ENCODE results near the gene ATP1A2.

Gene ATP1A2

GRCh38 chr1:160186246-160186645, 70.7 kb downstream of the ATP1A2 start:
- no peak for DNase-seq

GRCh38 chr1:160186729-160187128, 71.2 kb downstream of the ATP1A2 start:
- DNase-seq: no peak

DNA sequence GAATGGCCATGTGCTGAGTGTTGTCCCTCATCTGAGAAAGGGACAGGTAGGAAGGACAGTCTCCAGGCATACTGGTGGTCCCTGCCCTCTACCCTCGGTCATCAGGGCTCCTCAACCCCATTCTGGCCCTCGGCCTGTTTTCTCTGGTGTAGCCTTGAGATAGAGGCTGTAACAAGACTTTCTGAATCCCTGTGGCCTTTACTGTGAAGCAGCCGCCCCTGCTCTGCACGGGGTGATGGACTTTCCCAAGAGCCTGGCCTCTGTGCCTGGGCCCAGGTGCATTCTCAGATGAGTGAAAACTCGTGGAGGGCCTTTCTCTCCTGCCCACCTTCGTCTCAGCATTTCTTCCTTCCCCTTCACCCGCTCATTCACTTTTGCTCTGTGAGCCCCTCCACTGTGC, 71.8 kb downstream of the ATP1A2 start:
- no peak for DNase-seq

DNA sequence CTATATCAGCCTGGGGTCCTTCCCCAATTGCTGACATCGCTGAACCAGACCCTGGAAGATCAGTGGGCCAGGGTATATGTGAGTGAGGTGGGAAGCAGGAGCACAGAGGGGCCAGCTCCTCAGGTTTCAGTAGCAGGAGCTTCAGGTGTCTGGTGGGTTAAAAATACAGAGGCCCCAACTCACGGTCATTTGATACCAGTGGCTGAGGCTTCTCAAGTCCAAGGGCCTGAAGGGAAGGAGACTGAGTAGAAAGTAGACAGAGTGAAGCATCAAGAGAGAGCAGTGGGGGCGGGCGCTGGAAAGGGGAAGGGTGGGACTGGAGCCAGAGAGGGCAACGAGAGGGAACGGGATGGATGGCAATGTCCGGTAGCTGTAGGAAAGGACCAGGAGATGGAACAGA, 72.8 kb downstream of the ATP1A2 start:
- no peak for DNase-seq

DNA sequence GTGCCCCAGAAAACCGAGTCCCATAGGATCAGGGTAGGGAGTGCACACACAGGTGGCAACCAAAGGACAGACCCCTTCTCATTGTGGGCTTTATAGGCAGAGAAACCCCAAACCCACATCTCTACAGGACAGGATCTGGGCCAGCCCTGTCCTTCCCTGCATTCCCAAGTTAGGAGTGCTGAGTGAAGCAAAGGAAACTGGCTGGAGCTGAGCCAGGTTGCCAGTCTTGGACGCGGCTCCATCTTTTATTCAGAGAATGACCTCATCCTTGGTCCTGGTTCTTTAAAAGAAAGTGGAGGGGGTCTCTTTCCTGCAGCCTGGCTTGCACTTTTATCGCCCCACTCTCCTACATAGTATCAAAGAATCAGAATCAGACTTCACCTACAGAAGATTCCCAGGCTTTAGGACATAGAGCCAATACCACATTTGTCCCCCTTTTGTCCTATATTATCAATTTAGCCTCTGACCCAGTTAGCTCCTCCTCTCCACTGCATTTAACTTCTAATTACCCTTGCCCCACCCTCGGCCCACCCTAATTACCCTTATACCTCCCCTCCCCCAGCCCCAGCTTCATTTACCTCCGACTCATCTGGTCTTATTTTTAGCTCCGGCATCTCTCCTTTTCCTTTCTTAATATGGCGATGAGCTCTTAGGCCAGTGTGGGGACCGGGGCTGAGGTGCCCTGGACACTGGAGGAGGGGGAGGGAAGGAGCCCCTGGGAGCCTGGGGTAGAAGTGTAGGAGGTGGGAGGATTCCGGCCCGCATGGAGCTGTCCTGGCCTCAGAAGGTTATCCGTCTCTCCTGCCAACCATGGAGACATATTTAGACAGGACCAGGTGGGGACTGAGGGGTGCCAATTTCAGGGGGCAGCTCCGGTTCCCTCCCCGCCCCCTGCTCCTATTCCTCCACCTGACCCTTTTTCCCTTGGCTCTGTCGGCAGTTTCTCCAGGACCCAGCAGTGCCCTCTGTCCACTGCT, 74.4 kb downstream of the ATP1A2 start, which contains the start of gene CASQ1:
Gene CASQ1 (plus strand): TSS at position 927 of the 977 bp plus-strand sequence. CDS start 177 bp downstream, outside the sequence.
- no peak for DNase-seq

DNA sequence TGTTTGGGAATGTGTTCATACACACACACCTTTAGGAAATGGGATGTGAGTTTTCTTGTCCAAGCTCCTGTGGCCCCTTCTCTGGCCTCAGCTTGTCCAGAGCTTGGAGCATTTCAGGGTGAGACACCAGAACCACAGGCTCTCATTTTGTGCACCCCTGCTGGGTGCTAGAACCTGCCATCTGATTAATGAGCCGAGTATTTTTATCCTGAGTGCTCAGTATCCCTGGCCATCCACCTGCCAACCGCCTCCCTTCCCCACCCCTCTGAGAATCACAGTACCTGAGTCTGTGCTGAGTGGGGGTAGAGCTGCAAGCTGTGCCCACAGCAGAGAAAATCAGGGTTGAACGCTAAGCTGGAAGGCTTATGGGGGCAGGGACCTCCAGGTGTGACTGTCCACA, 76.2 kb downstream of the ATP1A2 start:
- DNase-seq: no peak

DNA sequence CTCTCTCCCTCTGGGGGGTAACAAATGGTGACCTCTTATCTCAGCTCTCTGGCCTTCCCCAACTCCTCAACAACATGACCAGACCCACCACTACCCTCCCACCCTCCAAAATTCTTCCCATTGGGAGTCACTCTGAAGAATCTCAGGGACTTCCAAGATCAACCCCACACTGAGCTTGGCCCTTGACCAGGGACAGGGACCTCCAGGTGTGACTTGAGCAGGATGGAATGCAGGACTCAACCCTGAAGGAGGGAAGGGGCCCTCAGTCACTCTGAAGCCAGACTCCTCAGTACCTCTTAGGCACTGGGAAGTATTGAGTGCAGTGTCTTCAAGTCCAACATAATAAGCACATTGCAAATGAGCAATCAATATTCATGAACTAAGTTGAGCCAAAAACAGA, 76.7 kb downstream of the ATP1A2 start:
- DNase-seq: no peak

All from RPMI8226 (cell line).